A549 (cell line): ENCODE measurements around the gene RAD51B.
A peak's percentile ranks its signal among the peaks of the same experiment; 100 is the strongest.

Experiments used
- CHD2 ChIP-seq: fragments of 150-350 bp; IDR thresholded peaks from 2 replicates; pipeline ENCODE4 v1.6.1; 2014; ENCODE audit warnings: low read length; ENCODE audit not compliant: partially characterized antibody
- POLR2A ChIP-seq: IDR thresholded peaks from 2 replicates; pipeline ENCODE4 v1.6.1; 2012; ENCODE audit warnings: mild to moderate bottlenecking, low read length
- RAD21 ChIP-seq, 2 experiments: fragments of >200 bp in 1 of 2; sonication (Bioruptor Twin) in 1 of 2; formaldehyde crosslinking in 1 of 2; IDR thresholded peaks in 1 of 2; conservative IDR thresholded peaks in 1 of 2; 2 replicates in 1 of 2; 3 replicates in 1 of 2; pipeline ENCODE4 v1.6.1; 2012 to 2018; ENCODE audit warnings: inconsistent platforms in 1 of 2
- TF ChIP-seq, protein P1 (sequence below): IDR thresholded peaks from 2 replicates; pipeline ENCODE4 v1.6.1; 2012
- TF ChIP-seq, protein P2 (sequence below): fragments of >200 bp; sonication (Bioruptor Twin); formaldehyde crosslinking; IDR thresholded peaks from 3 replicates; pipeline ENCODE4 v1.5.1; 2016

DNA sequence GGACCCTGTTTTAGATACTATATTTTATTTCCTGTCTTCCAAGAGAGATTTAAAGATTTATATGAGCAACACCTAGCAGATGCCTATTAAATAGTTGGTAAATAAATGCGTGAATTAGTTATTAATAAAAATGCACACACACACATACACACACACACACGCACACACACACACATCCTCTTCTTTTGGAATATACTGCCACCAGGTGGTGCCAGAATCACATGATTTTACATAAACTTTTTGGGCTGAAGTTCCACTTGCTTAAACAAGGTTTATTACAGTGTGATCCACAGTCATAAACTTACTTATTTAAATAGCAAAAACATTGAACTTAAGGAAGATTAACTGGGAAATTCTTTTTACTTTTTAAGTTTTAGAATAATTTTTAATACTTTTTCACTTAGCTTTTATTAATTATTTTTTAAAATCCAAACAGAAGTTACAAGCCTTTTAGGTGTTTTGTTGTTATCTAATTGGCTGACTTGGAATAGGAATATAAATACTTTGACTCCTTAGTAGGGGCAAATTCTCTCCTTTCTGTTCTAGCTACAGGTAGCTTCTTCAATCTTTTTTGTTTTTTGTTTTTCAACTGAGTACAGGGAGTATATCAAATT is 17.5 kb downstream of the RAD51B start:
- TF ChIP-seq, protein P1, sequence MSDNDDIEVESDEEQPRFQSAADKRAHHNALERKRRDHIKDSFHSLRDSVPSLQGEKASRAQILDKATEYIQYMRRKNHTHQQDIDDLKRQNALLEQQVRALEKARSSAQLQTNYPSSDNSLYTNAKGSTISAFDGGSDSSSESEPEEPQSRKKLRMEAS, result no peak
- TF ChIP-seq, protein P2, sequence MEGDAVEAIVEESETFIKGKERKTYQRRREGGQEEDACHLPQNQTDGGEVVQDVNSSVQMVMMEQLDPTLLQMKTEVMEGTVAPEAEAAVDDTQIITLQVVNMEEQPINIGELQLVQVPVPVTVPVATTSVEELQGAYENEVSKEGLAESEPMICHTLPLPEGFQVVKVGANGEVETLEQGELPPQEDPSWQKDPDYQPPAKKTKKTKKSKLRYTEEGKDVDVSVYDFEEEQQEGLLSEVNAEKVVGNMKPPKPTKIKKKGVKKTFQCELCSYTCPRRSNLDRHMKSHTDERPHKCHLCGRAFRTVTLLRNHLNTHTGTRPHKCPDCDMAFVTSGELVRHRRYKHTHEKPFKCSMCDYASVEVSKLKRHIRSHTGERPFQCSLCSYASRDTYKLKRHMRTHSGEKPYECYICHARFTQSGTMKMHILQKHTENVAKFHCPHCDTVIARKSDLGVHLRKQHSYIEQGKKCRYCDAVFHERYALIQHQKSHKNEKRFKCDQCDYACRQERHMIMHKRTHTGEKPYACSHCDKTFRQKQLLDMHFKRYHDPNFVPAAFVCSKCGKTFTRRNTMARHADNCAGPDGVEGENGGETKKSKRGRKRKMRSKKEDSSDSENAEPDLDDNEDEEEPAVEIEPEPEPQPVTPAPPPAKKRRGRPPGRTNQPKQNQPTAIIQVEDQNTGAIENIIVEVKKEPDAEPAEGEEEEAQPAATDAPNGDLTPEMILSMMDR, result peak; percentile 90
- TF ChIP-seq CHD2 (no peak), POLR2A (no peak), RAD21 (conservative IDR thresholded peaks at IDR 0.05 in 1 of 2, IDR thresholded peaks at IDR 0.05 in 1 of 2) (peak; percentile 86 to 87)
